ENCODE measurements around the gene ADAMTS16.

GRCh38 chr5:5104550-5104949 lies 35.6 kb upstream of the ADAMTS16 start:
- TF ChIP-seq, protein P1, sequence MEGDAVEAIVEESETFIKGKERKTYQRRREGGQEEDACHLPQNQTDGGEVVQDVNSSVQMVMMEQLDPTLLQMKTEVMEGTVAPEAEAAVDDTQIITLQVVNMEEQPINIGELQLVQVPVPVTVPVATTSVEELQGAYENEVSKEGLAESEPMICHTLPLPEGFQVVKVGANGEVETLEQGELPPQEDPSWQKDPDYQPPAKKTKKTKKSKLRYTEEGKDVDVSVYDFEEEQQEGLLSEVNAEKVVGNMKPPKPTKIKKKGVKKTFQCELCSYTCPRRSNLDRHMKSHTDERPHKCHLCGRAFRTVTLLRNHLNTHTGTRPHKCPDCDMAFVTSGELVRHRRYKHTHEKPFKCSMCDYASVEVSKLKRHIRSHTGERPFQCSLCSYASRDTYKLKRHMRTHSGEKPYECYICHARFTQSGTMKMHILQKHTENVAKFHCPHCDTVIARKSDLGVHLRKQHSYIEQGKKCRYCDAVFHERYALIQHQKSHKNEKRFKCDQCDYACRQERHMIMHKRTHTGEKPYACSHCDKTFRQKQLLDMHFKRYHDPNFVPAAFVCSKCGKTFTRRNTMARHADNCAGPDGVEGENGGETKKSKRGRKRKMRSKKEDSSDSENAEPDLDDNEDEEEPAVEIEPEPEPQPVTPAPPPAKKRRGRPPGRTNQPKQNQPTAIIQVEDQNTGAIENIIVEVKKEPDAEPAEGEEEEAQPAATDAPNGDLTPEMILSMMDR (conservative IDR thresholded peaks at IDR 0.05 in 1 of 2, IDR thresholded peaks at IDR 0.05 in 1 of 2; ENCODE audit: extremely low read depth in 1 of 2, insufficient read depth in 1 of 2, low read depth in 1 of 2, low read length in 2 of 2): peak; percentile 11 to 18
- TF ChIP-seq EZH2 (IDR thresholded peaks at IDR 0.05; ENCODE audit: borderline replicate concordance, low read length): no peak

Data from mammary epithelial cell (primary cell).